HG03039 (cell line): ENCODE measurements around the gene C18orf54.
"Not testable (repeated sequence)": the region's sequence is repeated elsewhere in the genome, so short reads cannot be mapped to it uniquely, and the experiment has no call there.

Experiments used
- ATAC-seq: cut with Tn5 transposase; IDR thresholded peaks from one replicate; pipeline ENCODE4 v1.9.1; 2021; ENCODE audit warnings: mild to moderate bottlenecking, moderate library complexity; ENCODE audit not compliant: unreplicated experiment

The C18orf54 gene

GRCh38 chr18:54357660-54358494 lies at the start of gene C18orf54, which contains the start of gene STARD6:
C18orf54 (plus strand) TSS chr18:54357906; CDS start chr18:54360573, 2,667 bp downstream.
STARD6 (minus strand) TSS chr18:54357858; CDS start chr18:54354573, 3,285 bp downstream.
- peak; percentile 92 for ATAC-seq

GRCh38 chr18:54309564-54309963 lies 48.1 kb upstream of the C18orf54 start:
- ATAC-seq = not testable (repeated sequence)

- no peak for ATAC-seq
These were observed 41.5 kb upstream of the C18orf54 start for GRCh38 chr18:54316071-54316820.

GRCh38 chr18:54323561-54323960 lies 34.1 kb upstream of the C18orf54 start:
- ATAC-seq = no peak

- ATAC-seq = no peak
These were observed 33.7 kb upstream of the C18orf54 start for GRCh38 chr18:54323970-54324369.

- ATAC-seq = no peak
These were observed 29.9 kb upstream of the C18orf54 start for GRCh38 chr18:54327818-54328217.

DNA sequence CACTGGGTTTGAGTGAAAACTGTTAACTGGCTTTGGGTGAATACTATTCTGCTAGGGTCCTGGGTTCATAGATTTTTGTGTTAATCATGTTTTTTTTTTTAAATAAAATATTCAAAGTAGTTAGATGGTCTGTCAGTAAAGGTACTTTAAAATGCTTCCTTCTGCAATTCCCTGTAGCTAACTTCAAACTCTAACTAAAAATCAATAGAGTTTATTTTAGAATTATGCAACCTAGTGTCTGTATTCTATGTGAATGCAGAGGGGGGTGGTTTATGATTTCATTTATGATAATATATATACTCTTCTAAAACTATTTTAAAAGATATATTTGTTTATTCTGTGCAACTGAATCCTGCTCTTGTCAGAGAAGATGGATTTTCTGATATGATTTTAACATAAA lies 27.9 kb upstream of the C18orf54 start:
- ATAC-seq = no peak

- ATAC-seq = no peak
These were observed 26.7 kb upstream of the C18orf54 start for GRCh38 chr18:54330768-54331548.

- ATAC-seq = no peak
These were observed 22.0 kb upstream of the C18orf54 start for GRCh38 chr18:54335638-54336173.

- no peak for ATAC-seq
These were observed 19.5 kb upstream of the C18orf54 start for GRCh38 chr18:54338230-54338629.

GRCh38 chr18:54351186-54351585 lies 6.5 kb upstream of the C18orf54 start:
- ATAC-seq = no peak

- ATAC-seq = no peak
These were observed 535 bp upstream of the C18orf54 start for GRCh38 chr18:54357082-54357659.

- ATAC-seq = peak; percentile 16
These were observed 862 bp downstream of the C18orf54 start for GRCh38 chr18:54358495-54359040.

DNA sequence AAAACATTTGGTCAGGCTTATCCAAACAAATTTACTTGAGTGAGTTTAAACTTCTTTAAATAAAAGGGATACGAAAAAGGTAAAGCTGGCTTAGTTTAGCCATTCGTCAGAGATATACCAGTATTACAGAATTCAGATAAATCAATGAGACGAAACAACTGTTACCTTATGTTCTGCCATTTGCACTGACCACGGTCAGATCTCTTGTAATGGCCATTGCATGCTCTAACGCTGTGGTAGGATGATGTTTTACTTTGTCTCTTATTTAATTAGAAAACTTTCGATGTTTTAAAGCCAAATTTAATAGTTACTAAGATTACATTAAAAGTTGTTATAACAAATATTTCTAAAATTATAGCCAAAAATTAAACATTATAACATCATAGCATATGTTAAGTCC lies 1.5 kb downstream of the C18orf54 start:
- ATAC-seq = no peak

GRCh38 chr18:54360406-54360805 lies 2.7 kb downstream of the C18orf54 start:
- no peak for ATAC-seq

GRCh38 chr18:54378057-54378456 lies 20.4 kb downstream of the C18orf54 start:
- no peak for ATAC-seq

- ATAC-seq = no peak
These were observed 23.9 kb downstream of the C18orf54 start for GRCh38 chr18:54381640-54382039.

GRCh38 chr18:54382076-54382475 lies 24.4 kb downstream of the C18orf54 start:
- no peak for ATAC-seq

- no peak for ATAC-seq
These were observed 25.1 kb downstream of the C18orf54 start for GRCh38 chr18:54382733-54383252.

DNA sequence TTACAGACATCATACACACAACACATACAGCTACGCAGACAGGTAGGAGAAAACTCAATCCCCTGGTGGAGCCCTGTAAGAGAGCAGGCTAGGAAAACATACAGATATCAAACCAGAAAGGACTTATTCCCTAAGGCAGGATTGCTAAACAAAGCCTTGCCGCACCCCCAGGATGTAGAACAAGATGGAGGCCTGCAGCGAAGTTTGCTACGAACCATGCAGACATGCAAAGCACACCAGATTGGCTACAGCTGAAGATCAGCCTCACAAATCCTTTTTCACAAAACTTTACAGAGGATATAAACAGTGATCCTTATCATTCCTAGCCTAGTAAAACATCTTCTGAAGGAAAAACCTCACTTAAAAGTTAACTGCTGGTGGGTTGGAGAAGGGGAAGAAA lies 28.3 kb downstream of the C18orf54 start:
- no peak for ATAC-seq
